HEK293T (cell line): ENCODE results near the gene INSYN1.

Experiments used
- ARNT ChIP-seq: fragments of 450-650 bp; IDR thresholded peaks from 2 replicates; pipeline ENCODE4 v1.6.1; 2017; ENCODE audit warnings: mild to moderate bottlenecking
- ELF4 ChIP-seq: fragments of 450-650 bp; IDR thresholded peaks from 2 replicates; pipeline ENCODE4 v1.6.1; 2017; ENCODE audit warnings: antibody characterized with exemption
- FOXA1 ChIP-seq: fragments of 450-650 bp; IDR thresholded peaks from 2 replicates; pipeline ENCODE4 v1.6.1; 2016; ENCODE audit warnings: mild to moderate bottlenecking
- FOXM1 ChIP-seq: fragments of 450-650 bp; IDR thresholded peaks from 2 replicates; pipeline ENCODE4 v1.6.1; 2017; ENCODE audit warnings: mild to moderate bottlenecking, borderline replicate concordance
- HDGF ChIP-seq: fragments of 450-650 bp; IDR thresholded peaks from 2 replicates; pipeline ENCODE4 v1.6.1; 2017; ENCODE audit warnings: antibody characterized with exemption, borderline replicate concordance
- L3MBTL2 ChIP-seq: fragments of 450-650 bp; conservative IDR thresholded peaks from 2 replicates; pipeline ENCODE4 v1.6.1; 2016; ENCODE audit warnings: mild to moderate bottlenecking
- LEF1 ChIP-seq: fragments of 450-650 bp; IDR thresholded peaks from 2 replicates; pipeline ENCODE4 v1.6.1; 2017; ENCODE audit warnings: mild to moderate bottlenecking, borderline replicate concordance
- NFRKB ChIP-seq: fragments of 450-650 bp; IDR thresholded peaks from 2 replicates; pipeline ENCODE4 v1.6.1; 2016; ENCODE audit warnings: mild to moderate bottlenecking, moderate library complexity
- PKNOX1 ChIP-seq: fragments of 450-650 bp; IDR thresholded peaks from 2 replicates; pipeline ENCODE4 v1.6.1; 2016
- SP1 ChIP-seq: fragments of 450-650 bp; IDR thresholded peaks from 2 replicates; pipeline ENCODE4 v1.6.1; 2017
- SUZ12 ChIP-seq: fragments of 450-650 bp; IDR thresholded peaks from 2 replicates; pipeline ENCODE4 v1.6.1; 2016; ENCODE audit warnings: mild to moderate bottlenecking
- TARDBP ChIP-seq: fragments of 450-650 bp; IDR thresholded peaks from 2 replicates; pipeline ENCODE4 v1.6.1; 2016
- ZNF384 ChIP-seq: fragments of 450-650 bp; IDR thresholded peaks from 2 replicates; pipeline ENCODE4 v1.6.1; 2016

GRCh38 chr15:73740152-73741048 is 12.8 kb downstream of the INSYN1 start:
- TF ChIP-seq NFRKB (no peak), ARNT (no peak), L3MBTL2 (no peak), HDGF (no peak), SP1 (no peak), PKNOX1 (no peak), FOXA1 (no peak), FOXM1 (no peak), TARDBP (no peak), LEF1 (no peak), ZNF384 (no peak), SUZ12 (no peak), ELF4 (no peak)
